ENCODE results near the gene SPAG6.
A peak's percentile ranks its signal among the peaks of the same experiment; 100 is the strongest.
"Not testable (repeated sequence)": the region's sequence is repeated elsewhere in the genome, so short reads cannot be mapped to it uniquely, and the experiment has no call there.

SPAG6 gene

GRCh38 chr10:22345301-22346095 is at the start of gene SPAG6:
TSS of gene SPAG6 (plus strand) at chr10:22345496. CDS start at chr10:22345612, 116 bp downstream.
- peak; percentile 81 for DNase-seq

DNA sequence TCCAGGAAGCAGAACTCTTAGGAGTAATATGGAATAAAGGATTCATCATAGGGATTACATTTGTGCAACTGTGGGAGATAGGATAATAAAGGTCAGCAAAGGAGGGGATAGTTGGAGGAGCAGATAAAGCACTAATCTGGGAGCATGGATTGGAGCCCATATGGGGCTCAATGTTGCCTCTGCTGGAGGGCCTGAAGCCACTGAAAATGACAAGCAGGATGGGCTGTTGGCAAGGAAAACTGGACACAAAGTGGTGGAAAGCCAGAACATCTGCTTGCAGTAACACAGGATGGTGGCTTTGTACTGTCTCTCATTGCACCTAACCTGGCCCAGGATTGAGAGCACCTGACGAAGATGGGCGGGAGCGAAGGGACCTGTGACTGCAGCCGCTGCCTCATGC is 44.1 kb upstream of the SPAG6 start:
- no peak for DNase-seq

DNA sequence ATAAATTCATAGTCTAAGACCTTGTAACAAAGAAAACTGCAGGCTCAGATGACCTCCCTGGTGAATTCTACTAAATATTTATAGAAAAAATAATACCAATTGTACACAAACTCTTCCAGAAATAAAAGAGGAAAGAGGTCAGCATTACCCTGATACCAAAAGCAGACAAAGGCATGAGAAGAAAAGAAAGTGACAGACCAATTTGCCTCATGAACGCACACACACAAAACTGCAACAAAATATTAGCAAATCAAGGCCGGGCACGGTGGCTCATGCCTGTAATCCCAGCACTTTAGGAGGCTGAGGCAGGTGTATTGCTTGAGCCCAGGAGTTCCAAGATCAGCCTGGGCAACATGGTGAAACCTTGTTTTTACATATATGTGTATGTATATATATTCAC is 41.8 kb upstream of the SPAG6 start:
- DNase-seq: no peak

DNA sequence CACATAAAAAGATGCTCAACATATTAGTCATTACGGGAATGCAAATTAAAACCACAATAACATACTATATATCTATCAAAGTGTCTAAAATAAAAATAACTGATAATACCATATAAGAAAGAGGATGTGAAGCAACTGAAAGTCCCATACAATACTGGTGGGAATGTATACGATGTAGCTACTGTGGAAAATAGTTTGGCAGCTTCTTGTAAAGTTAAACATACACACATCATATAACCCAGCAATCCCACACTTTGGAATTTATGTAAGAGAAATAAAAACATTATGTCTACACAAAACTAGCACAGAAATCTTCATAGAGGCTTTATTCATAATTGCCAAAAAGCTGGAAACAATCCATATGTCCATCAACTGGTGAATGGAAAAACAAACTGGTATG is 39.6 kb upstream of the SPAG6 start:
- no peak for DNase-seq

DNA sequence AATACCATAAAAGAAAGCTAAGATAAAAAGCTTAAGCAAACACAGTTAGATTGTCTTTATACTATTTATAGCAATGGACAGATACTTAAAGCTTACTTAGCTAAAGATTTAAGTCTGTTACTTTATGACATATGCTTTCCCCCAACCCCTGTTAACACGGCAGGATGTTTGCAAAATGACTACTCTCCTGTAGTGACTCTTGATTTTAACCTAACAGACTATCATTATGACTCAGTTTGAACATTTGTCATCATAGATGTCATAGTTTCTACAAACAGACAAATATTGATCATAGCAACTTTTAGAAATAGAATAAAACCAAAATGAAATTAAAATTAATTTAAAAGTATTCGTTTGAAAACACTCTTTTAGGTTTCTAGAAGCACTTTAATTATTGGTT is 36.9 kb upstream of the SPAG6 start:
- DNase-seq: no peak

- DNase-seq: no peak
Observed at GRCh38 chr10:22309180-22310000, 35.9 kb upstream of the SPAG6 start.

DNA sequence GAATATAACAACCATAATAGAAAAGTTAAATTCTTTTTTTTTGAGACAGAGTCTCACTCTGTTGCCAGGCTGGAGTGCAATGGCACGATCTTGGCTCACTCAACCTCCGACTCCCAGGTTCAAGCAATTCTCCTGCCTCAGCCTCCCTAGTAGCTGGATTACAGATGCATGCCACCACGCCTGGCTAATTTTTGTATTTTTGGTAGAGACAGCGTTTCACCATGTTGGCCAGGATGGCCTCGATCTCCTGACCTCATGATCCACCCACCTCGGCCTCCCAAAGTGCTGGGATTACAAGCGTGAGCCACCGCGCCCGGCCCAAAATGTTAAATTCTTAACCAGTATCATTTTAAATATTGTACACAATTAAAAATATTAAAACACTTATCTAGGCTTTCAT is 35.3 kb upstream of the SPAG6 start:
- not testable (repeated sequence) for DNase-seq

DNA sequence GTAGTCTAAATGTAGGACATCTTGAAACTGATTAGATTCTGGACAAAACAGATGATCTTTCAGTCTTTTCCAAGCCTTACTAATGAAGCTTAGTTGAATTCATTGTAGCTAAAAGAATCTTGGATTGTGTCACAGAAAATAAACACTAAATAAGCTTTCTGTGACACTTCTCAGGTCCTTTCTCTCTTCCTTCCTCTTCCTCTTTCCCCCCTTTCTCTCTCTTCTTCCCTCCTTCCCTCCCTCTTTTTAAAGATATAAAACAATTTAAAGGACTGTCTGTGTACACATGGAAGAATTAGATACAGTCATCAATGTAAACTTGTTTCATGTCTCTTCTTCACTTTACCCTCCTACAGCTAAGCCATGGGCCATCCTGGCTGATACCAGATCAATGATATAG is 34.4 kb upstream of the SPAG6 start:
- no peak for DNase-seq

GRCh38 chr10:22314852-22315251 is 30.4 kb upstream of the SPAG6 start:
- DNase-seq: no peak

DNA sequence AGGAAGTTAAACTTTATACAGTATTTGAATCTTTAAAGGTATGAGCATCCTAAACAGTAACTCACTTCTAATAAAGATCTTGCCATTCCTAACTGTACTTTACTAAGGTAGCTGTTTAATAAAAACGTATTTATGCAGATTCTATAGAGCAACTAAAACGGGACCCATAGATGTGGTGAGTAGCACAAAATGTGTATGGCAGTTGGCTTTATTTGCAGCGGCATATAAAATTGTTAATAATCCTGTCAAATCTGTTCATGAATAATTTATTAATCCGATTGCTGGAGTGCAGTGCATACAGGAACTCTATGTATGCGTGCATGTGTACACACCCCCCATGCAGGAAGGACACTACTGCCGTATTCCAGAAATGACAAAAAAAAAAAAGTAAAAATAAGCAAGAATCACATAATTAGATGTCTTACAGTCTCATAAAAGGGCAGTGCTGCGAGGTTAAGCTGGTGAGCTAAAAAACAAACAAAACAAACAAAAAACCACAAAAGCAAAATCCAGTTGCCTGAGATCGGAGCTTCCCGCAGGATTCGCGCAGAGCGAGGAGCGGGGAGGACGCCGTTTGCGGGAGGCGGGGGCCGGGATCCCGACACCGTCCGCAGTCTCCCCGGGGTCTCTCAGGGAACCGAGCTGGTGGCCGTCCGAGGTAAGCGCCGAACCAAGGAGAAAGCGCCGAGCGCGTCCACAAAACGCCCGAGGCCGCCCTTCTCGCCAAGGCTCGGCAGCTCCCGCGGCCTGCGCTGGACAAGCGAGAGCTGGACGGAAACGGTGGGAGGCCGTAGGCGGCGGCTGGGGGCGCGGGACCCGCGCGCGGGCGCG is 29.6 kb upstream of the SPAG6 start:
- no peak for DNase-seq

DNA sequence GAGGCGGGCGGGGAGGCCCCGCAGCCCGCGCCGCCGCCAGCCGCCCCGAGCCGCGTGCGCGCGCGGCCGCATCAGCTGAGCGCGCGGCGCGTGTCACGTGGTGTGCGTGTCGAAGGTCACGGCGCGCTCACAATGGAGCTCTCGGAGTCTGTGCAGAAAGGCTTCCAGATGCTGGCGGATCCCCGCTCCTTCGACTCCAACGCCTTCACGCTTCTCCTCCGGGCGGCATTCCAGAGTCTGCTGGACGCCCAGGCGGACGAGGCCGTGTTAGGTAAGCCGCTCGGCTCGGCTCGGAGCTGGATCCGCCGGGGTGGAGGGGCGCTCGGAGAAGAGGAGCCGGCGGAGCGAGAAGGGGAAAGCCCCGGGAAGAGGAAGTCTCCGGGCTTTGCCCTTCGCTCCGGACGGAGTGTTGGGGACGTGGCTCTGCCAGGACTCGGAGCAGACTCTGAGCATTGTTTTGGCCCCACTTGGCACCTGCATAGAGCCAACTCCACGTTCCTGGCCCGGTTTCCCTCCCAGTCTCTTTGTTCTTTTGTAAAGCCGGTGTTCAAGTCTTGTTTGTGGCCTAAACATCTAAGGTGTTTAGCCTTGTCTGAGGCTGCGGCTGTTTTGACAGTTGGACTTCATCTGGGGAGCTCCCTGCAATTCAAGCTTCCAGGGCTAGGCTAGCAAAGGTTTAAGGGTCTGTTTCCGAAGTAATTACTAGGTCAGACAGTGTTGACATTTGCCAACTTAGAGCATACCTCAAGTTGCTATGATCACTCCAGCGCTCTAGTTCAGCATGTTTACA is 28.8 kb upstream of the SPAG6 start, which contains the start of gene COMMD3:
TSS of gene COMMD3 (plus strand) at position 103 of the 790 bp plus-strand sequence. CDS start at position 133, 30 bp downstream.
- DNase-seq: peak; percentile 32

- DNase-seq: no peak
Observed at GRCh38 chr10:22317076-22317370, 28.3 kb upstream of the SPAG6 start.

GRCh38 chr10:22317771-22318565 is 27.3 kb upstream of the SPAG6 start:
- no peak for DNase-seq

DNA sequence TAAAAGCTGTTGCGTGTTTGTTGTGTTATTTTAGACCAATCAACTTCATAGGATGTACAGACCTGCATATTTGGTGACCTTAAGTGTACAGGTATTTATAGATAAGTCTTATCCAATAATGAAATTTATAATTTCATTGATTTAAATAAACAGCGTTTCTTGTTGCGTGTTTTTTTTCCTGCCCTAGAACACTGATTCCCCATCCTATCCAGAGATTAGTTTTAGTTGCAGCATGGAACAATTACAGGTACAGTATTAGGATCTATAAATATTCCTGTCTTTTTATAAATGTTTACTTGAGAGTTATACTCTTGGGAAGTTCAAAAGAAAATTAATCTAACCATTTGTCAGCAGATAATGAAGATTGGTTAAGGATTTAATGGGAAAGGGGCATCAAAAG is 26.5 kb upstream of the SPAG6 start:
- no peak for DNase-seq

DNA sequence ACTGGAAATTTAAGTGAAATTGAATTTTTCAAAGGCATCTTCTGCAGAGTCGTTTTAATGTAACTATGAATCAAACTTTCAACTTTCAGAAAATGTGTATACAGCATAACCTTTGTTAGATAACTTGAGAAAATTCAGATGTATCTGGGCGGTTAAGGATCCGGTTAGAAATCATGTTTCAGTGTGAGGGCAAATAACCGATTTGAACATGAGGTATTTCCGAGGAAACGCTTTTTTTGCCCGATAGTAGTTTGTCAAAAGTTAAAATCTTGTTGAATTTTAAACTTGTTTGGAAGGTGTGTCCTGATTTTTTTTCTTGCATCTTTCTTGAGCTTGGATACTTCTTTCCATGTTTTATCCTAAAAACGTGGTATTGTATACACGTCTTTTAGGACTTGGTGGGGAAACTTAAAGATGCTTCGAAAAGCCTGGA is 25.7 kb upstream of the SPAG6 start:
- DNase-seq: no peak

DNA sequence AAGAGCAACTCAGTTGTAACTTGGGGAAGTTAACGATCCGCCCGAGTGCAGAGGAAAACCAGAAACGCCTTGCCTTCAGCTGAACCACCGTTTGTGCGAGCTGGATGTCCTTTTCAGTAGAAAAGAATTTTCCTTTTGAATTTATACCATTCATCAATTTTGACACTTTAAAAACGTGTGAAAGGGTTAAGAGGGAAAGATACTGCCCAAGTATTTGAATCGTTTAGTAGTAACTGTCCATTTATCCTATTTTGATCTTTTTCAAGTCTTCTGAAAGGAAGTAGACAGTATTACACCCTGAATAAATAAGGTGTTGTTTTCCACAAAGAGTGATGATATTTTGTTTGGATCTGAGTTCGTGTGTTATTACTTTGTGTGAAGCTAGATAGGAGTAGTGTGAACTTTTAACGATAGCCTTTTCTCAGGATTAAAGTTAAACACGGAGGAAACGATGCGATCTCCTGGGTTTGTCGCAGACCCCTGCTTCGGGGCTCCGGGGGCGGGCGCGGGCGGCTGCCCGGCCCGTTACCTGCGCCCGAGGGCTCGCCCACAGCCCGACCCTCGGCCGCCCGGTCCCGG is 25.2 kb upstream of the SPAG6 start:
- DNase-seq: no peak

DNA sequence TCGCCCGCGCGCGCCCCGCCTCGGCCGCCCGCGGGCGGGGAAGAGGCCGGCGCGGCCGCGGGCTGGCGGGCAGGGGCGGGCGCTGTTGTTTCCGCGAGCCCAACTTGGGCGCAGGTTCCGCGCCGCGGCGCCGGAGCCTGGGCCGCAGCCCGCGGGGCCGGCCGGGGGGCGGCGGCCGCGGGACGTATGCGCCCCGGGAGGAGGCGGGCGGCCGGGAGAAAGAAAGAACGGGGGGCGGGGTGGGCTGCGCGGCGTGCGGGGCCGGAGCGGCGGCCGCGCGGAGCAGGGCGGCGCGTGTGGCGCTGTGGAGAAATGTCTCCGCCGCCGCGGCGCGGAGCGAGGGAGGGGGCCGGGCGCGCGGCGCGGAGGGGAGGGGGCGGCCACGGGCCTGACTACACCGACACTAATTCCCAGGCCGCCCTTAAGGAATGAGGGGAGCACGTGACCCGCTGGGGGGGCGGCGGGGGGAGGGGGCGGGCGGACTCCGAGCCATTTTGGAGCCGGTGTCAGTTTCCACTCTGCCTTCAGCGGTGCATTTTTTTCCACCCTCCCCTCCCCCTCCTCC is 24.6 kb upstream of the SPAG6 start, which contains the start of gene BMI1:
TSS of gene BMI1 (plus strand) at position 509 of the 565 bp plus-strand sequence. CDS start 5,351 bp downstream, outside the sequence.
- peak; percentile 53 for DNase-seq

DNA sequence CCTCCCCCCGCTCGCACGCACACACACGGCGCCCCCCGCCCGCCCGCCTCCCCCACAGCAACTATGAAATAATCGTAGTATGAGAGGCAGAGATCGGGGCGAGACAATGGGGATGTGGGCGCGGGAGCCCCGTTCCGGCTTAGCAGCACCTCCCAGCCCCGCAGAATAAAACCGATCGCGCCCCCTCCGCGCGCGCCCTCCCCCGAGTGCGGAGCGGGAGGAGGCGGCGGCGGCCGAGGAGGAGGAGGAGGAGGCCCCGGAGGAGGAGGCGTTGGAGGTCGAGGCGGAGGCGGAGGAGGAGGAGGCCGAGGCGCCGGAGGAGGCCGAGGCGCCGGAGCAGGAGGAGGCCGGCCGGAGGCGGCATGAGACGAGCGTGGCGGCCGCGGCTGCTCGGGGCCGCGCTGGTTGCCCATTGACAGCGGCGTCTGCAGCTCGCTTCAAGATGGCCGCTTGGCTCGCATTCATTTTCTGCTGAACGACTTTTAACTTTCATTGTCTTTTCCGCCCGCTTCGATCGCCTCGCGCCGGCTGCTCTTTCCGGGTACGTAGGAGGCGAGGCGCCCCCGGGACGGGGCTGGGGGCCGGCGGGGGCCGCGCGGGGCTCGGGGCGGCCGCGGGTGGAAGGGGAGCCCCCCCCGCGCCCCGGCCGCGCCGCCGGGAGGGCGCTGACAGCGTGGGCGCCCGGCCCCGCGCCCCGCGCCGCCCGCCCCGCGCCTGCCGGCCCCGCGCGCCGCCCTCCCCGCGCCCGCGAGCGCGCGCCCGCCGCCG is 24.0 kb upstream of the SPAG6 start:
- no peak for DNase-seq

DNA sequence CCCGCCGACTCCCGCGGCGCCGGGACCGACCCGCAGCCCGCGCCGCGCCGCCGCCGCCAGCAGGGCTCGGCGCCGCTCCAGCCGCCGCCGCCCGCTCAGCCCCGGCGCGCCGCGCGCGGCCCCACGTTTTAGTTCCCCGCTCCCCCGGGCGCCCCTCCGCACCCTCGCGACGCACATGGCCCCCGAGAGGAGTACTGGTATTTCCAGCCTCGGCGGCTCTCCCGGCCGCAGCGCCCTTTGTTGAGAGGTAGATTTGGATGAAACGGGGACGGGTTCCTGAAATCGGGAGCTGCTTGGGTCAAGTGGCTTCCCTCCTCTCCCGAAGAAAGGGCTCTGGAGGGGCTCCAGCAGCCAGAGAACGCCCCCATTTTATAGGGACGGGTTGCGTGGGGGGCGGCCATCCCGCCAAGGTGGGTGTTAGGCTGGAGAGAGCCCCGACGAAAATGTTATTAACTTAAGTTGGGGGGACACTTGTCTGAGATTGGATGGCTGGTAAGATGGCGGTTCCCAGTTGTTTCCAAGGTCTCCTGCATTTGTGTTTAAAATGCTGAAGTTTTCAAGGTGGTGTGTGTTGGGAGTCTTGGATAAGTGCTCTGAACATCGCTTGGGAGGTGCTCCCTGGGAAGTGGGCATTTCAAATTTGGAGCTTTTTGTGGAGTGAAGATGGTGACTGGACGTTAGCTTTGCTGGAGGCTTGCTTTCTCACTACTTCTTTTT is 23.2 kb upstream of the SPAG6 start:
- no peak for DNase-seq

Data from NCI-H510A (cell line).